HG03442 (cell line): Measurements from ENCODE around the gene THUMPD2.

ENCODE experiments used
- ATAC-seq: cut with Tn5 transposase; IDR thresholded peaks from one replicate; pipeline ENCODE4 v1.9.1; 2021; ENCODE audit warnings: mild to moderate bottlenecking, moderate library complexity; ENCODE audit not compliant: unreplicated experiment

The THUMPD2 gene

GRCh38 chr2:39720970-39721369, 58.1 kb downstream of the THUMPD2 start:
- ATAC-seq = no peak

DNA sequence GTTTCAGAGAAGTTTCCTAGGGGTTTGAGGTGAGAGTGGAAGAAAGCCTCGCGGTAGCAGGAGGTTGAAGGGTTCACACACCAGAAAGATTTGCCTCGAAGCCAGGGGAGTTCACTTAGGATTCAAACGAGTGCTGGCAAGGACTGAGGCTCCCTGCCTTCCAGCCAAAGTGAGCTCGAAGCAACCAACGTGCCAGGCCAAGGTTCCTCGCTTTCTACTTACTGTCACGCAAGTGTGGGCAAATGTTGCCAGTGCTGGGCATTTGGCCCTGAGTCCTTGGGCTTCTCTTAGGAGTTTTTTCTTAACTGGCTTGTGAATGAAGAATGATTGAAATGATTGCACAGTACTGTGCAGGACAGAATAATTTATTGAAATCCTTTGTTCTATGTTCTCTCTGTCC, 59.7 kb downstream of the THUMPD2 start:
- ATAC-seq = no peak

DNA sequence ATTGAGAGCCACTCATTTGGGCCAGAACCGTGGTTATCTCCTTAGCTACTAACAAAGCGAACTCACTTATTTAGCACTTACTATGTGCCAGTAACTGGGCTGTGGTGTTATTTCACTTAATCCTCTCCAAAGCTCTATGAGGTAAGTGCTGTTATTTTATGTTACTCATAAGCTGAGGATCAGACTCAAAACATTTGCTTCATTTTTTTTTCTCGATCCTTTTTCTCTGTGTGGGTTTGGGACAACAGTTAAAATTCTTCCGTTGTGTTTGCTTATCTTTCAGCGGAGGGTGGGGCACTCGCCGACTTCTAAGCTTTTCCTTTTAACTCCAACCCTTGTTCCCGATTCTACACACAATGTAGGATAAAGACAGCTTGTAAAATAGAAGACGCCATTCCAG, 60.6 kb downstream of the THUMPD2 start:
- no peak for ATAC-seq

DNA sequence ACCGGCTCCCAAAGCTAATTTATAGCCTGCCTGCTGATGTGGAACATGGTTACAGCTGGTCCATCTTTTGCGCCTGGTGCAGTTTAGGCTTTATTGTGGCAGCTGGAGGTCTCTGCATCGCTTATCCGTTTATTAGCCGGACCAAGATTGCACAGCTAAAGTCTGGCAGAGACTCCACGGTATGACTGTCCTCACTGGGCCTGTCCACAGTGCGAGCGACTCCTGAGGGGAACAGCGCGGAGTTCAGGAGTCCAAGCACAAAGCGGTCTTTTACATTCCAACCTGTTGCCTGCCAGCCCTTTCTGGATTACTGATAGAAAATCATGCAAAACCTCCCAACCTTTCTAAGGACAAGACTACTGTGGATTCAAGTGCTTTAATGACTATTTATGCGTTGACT, 62.0 kb downstream of the THUMPD2 start:
- no peak for ATAC-seq

DNA sequence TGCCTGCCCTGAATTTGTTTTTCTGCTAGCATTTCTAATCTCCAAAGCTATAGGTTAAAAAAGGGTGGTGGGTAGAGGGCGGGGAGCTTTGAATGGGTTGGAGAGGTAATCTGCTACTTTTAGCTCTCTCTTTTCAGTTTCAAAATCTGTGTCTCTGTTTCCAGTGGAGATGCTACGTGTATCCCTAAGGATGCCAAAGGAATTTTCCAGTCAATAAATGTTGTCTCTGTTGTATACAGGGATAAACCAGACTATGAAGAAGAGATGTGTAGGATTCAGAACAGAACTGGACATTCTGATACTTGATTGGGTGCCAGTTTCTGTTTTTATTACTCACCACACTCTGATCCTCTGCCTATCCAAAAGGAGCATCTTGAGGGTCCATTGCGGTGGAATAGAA, 63.2 kb downstream of the THUMPD2 start:
- no peak for ATAC-seq

GRCh38 chr2:39715095-39715494, 64.0 kb downstream of the THUMPD2 start:
- no peak for ATAC-seq

DNA sequence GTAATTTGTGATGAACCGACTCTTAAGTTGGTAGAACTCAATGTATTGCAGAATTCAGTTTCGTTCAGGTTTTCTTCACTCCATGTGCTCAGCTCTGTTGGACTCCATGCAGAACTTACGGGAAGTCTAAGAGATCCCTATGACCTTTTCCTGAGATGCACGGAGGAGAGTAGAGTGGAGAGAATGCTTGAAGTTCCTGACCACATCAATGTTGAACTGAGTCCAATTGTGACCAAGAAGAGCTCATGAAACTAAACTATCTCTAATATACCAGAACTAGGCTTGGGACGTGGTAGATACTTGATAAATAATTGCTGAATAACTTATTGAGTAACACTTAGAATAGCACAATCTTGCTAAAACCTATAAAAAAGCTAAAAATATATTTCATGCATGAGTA, 66.1 kb downstream of the THUMPD2 start:
- ATAC-seq = no peak

GRCh38 chr2:39710807-39711206, 68.3 kb downstream of the THUMPD2 start:
- ATAC-seq = no peak

DNA sequence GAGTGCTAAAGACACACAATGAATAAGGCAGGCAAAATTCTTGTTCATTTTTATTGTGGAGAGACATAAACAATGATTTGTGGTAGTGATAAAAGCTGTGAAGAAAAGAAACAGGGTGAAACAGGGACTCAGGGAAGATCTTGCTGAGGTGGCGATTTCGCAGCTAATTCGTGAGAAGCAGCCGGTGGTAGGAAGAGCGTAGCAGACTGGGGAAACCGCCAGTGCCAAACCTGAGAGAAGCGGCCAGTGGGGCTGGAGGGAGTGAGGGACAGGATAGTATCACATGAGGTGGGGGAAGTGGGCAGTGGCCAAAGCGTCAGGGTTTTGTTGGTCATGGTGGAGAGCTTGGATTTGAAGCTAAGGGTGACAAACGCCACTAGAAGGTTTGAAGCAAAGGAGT, 71.1 kb downstream of the THUMPD2 start:
- no peak for ATAC-seq

DNA sequence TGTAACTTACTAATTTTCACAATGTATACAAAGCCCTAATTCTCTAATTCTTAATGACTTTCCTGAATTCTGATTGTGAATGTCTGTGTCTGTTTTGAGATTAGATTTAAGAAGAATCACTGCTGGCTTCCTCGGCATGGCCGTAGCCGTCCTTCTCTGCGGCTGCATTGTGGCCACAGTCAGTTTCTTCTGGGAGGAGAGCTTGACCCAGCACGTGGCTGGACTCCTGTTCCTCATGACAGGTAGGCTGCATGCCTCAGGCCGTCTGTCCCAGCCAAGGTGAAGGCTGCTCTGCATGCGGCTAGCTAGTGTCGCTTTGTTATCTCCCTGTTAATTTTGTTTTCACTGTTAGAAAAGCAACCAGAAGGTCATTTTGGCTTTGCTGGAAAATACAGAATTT, 72.1 kb downstream of the THUMPD2 start:
- no peak for ATAC-seq

DNA sequence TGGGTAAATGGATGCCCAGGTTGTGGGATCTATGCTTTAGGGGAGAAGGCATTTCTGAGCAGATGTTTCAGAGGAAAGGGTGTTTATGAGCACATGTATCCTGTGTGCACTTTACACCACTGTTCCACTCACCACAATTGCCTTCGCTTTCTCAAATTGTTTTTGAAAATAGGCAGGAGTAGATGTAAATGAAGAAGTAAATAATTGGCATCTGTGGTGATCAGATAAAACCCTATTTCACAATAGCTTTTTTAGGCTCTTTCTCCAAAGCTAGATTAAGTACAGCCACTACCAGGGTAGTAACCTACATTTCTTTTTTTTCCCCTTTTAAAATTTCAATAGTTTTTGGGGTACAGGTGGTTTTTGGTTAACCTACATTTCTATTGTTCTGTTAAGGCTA, 72.7 kb downstream of the THUMPD2 start:
- ATAC-seq = no peak

DNA sequence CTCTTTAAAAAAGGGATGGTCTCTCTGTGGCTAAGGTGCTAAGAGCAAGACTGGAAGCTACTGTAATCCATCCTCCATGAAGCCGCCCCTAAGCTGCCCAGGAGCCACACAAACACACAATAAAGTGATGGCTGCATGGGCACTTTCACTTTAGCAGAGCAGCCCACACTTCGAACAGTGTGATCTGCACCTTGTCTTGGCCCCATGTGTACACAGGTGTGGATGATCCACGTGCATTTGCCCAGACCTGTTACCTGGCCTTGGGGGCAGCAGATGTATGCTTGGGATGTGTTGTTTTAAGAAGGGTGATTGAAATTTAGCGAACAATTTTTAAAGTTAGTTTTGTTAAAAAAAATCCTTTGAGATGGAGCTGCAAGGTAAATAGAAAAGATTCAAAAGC, 73.4 kb downstream of the THUMPD2 start:
- ATAC-seq = no peak

GRCh38 chr2:39704540-39704939, 74.5 kb downstream of the THUMPD2 start:
- no peak for ATAC-seq

- ATAC-seq = no peak
These were observed 75.7 kb downstream of the THUMPD2 start for GRCh38 chr2:39703181-39703872.

DNA sequence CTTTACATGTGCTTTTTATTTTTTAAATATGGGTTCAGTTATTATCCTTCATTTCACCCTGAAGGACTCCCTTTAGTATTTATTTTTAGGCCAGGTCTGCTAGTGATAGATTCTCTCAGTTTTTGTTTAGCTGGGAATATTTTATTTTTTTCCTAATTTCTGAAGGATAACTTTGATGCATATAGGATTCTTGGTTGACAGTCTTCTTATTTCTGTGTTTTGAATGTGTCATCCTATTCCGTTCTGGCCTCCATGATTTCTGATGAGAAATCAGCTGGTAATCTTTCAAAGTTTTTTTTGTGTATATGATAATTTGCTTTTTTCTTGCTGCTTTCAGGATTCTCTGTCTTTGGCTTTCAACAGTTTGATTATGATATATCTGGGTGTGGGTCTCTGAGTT, 77.9 kb downstream of the THUMPD2 start:
- ATAC-seq = no peak

DNA sequence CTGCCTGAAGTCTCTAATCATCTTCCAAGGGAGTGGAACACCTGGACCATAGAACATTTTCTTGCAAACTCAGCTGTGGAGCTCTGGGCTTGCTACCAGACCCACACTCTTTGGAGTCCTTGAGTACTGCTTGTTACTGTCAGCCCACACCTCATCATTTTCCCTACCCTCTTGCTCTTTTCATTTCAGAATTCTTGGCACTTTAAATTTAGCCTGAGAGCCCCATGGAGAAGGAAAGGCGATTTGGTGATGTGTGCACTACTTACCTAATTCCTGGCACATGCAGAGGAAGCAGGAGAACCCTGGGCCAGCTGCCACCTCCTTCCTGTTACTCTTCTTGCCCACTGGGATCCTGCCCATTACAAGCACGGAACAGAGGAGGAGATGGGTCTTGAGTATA, 81.6 kb downstream of the THUMPD2 start:
- ATAC-seq = no peak

DNA sequence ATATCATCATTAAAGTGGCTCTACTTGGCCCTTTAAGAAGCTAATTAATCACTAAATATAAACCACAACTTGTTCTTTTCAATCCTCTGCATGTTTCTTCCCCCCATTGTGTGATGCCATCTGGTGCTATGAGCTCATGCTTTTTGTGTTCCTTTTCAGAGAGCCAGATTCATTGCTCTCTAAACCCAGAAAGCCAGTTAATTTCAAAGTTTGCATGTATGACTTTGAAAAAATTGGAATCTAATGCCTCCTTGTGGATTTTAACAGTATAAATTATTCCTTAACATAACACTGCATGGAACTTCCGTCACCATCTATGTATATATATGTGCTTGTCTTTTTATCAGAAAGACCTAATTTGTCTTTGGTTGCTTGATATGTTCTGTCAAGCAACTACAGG, 82.2 kb downstream of the THUMPD2 start:
- no peak for ATAC-seq

- no peak for ATAC-seq
These were observed 82.9 kb downstream of the THUMPD2 start for GRCh38 chr2:39696101-39696553.

GRCh38 chr2:39693245-39693644, 85.8 kb downstream of the THUMPD2 start:
- no peak for ATAC-seq

DNA sequence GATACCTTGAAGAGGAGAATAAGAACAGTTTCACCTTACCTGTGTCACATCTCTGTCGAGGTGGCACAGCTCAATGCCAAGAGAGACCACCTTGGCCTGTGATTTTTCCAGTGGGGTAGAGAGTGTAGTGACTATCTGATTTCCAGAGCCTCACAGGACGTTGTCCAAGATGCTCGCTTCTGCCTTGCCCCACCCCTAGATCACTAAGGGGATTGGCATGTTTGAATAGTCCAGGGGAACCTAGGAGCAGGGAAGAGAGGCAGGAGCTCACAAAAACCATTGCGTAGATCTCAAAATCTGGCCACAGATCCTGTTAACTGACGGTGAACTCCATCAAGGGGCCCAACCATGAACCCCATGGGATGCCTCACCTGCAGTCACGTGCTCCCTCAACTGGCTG, 89.2 kb downstream of the THUMPD2 start:
- ATAC-seq = no peak

DNA sequence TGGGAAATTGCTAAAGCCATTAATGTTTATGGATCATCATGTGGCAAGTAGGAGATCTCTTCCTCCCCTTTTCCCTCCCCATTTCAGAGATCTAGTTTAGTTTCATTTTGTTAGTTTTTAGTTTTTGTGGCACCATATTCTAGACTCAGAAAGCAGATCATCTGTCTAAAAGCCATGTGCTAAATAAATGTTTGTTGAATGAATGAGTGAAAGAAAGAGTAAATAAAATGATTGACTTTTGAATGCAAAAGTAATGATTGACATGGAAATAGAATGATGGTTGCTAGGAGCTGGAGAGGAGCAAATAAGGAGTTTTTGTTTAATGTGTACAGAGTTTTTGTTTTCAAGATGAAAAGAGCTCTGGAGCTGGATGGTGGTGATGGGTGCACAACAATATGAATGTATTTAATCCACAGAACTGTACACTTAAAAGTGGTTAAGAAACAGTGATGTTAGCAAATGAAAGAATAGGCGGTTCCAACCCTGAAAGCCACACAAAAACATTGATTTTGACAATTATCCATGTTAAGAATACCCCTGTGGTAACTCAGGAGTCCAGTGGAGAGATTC, 89.7 kb downstream of the THUMPD2 start:
- no peak for ATAC-seq

- no peak for ATAC-seq
These were observed 90.9 kb downstream of the THUMPD2 start for GRCh38 chr2:39688181-39688580.

DNA sequence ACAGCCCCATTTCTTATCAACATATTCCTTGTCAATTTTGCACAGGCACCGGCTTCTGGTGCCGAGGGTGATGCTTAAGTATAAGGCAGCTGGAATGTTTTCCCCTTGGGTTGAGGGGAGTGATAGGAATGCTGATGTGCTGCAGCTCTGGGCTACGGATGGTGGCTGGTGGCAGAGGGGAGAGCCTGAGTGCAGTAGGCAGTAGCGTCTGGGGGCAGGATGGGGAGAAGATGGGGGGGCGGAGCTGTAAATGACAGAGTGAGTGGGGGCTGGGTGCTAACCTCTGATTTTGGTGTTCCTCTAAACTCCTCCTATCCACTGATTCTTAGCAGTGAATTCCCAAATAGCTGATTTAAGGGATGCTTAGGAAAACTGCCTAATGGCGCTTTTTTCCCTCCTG, 92.6 kb downstream of the THUMPD2 start:
- ATAC-seq = no peak
